DMS53 (cell line): ENCODE results near the gene PRR15L.
"Not testable (repeated sequence)": the region's sequence is repeated elsewhere in the genome, so short reads cannot be mapped to it uniquely, and the experiment has no call there.

Experiments
- DNase-seq: peaks from one replicate; lab custom pipeline; 2025; lab: John Stamatoyannopoulos, UW

PRR15L gene

DNA sequence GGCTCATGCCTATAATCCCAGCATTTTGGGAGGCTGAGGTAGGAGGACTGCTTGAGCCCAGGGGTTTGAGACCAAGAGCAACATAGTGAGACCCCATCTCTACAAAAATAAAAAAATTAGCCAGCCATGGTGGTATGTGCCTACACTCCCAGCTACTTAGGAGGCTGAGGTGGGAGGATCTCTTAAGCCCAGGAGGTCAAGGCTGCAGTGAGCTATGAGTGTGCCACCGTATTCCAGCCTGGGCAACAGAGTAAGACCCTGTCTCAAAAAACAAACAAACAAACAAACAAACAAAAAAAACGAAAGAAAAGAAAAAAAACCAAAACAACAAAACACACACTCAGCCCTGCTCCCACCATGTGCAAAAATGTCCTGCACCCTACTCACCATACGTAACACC lies 22.2 kb downstream of the PRR15L start:
- DNase-seq, result not testable (repeated sequence)

DNA sequence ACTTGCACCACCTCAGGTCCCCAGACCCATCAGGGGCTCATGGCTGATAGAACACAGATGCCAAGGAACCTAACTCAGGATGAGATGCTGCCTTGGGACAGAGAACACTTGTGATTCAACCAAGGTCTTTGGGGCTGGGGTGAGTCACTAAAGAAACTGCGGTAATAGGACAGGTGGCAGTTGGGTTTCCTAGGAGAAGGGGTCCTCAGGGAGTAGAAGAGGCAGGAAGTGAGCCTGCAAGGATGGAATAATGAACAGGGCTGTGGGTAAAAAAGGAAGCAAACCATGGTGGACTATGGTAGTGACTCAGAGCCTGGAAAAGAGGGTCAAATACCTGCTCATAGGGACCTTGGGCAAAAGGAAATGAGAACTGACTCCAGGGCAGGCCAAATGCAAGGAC lies 22.8 kb downstream of the PRR15L start:
- no peak for DNase-seq

DNA sequence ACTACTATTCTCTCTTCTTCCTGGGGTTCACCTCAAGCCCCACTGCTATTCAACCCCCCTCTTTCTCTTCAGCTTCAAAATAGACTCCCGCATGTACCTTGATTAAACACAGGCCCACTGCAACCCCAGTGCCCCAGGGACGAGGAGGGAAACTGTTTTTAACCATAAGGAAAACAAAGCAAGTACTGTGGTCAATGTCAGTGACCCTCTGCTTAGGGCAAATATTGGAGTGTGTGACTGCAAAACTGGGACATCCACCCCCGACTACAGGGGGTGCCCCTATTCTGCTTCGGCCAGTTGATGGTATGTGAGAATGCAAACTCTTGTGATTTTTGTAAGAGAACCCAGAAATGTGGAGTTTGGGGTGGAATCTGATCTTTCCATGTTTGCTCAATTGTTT lies 25.8 kb downstream of the PRR15L start:
- DNase-seq, result no peak

DNA sequence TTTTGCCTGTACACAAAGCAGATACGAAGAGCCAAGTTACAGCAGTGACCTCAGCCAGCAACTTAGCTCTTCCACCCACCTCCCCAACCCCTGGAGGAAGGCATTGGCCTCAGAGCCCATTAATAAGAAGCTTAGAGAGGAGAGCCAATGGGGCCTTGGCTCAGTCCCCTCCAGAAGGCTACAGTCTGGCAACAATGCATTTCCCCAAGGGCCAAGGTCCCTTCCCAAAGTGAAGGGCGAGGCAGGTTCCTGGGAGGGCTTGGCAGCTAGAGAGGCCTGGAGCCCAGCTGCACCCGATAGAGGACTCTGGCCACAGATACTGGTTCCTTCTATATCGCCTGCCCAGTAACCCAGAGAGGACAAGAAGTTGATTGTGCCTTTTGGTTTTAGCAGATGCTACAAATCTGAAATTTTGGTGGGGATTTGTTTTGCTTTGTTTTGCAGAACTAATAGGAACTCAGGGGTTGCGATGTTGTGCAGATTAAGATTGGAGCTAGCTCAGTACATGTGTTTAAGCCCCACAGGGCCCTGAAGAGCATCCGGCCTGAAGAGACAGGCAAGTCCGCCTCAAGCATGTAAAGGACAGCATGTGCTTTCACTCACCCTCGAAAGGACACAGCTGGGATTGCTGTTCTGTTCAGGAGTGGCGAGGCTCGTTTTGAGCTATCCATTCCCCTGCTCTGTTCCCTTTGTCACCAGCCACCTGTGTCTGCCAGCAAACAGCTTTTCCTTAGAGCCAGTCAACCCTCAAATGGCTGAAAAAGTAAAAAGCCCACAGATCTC lies 28.3 kb downstream of the PRR15L start:
- DNase-seq, result no peak

DNA sequence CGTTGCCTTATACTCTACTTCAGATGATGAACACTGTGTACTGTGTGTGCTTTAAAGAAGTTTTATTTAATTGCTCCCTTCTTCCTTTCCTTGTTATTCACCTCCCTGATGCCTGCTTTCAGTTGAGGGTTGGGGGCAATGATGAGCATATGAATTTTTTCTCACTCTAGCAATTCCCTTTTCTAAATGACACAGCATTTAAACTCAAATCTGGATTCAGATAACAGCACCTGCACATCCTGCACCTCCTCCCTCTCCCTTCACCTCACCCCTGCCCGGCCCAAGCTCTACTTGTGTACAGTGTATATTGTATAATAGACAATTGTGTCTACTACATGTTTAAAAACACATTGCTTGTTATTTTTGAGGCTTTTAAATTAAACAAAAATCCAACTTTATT lies 29.3 kb downstream of the PRR15L start:
- DNase-seq, result no peak

DNA sequence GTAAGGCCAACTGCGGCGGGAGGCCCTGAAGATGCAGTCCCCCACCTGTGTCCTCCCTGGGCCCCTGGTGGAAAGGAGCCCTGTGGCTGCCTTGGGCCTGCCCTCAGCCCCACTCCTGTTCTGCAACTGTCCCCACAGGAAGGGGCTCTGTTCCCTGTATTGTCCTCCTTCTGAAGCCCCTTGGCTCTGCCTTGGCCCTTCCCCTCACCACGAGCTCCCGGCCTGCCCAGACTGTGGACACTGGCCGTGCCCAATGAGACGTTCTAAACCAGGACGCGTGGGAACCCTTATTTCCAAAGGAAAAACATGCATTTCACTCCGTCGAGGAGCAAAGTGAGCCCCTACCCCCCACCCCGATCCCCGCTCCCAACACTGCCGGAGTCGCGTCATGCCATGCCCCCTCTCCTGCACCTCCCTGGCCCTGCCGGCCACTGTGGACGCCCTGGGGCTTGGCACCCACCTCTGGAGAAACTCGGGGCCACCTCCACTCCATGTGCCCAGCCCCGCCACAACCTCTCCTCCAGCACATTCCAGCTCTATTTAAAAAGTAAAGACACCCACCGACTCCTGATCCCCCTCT lies 29.8 kb downstream of the PRR15L start:
- DNase-seq, result no peak

DNA sequence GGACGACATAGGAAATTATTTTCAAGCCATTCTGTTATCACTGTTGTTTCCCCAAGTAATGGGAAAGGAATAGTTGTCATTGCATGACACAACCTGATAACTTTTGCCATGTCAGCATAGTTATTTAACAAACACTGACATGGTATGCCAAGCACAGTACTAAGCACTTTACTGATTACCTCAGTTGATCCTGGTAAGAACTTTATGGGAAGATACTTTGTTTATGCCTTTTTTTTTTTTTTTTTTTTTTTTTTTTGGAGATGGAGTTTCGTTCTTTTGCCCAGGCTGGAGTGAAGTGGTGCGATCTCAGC lies 32.0 kb downstream of the PRR15L start:
- DNase-seq, result no peak

DNA sequence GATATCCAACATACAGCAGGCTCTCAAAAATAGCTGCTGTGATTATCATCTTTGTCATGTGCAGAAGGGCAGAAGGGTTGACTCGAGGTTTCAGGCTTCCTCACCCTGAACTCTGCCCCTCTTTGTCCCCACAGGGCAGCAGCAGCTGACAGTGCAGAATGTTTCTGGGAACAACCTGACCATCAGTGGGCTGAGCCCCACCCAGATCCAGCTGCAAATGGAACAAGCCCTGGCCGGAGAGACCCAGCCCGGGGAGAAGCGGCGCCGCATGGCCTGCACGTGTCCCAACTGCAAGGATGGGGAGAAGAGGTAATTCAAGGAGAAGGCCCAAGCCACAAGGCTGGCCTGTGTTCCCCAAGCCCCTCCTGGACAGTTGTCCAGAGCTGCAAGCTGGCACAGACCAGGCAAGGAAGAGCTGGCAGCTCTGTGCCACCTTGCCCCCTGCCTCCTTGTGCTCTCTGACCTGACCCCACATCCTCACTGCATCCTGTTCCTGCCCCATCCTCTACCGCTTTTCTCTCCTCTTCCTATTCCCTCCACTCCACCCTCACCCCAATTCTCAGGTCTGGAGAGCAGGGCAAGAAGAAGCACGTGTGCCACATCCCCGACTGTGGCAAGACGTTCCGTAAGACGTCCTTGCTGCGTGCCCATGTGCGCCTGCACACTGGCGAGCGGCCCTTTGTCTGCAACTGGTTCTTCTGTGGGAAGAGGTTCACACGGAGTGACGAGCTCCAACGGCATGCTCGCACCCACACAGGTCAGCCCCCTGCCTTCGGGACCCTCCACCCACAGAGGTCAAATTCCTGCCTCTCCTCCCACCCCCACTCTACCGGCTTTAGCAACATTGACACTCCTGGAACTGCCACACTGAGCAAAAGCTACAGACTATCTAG lies 32.7 kb downstream of the PRR15L start:
- DNase-seq, result no peak

DNA sequence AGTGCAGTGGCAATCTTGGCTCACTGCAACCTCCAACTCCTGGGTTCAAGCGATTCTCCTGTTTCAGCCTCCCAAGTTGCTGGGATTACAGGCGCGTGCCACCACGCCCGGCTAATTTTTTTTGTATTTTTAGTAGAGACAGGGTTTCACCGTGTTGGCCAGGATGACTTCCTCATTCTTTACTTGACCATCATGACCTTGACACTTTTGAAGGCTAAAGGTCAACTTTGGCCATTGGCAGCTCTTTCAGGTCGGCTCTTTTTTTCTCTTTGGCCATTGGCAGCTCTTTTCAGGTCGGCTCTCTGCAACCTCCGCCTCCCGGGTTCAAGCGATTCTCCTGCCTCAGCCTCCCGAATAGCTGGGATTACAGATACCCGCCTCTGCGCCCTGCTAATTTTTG lies 37.8 kb downstream of the PRR15L start:
- DNase-seq, result not testable (repeated sequence)

DNA sequence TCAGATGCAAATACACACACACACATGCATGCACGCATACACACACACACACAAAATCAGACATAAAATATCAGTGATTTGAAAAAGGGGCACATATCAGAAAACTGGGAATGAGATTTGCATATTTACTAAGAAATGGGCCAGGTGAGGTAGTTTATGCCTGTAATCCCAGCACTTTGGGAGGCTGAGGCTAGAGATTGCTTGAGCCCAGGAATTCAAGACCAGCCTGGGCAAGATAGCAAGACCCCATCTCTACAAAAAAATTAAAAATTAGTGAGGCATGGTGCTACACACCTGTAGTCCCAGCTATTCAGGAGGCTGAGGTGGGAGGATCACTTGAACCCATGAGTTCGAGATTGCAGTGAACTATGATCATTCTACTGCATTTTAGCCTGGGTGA lies 38.7 kb downstream of the PRR15L start:
- no peak for DNase-seq

DNA sequence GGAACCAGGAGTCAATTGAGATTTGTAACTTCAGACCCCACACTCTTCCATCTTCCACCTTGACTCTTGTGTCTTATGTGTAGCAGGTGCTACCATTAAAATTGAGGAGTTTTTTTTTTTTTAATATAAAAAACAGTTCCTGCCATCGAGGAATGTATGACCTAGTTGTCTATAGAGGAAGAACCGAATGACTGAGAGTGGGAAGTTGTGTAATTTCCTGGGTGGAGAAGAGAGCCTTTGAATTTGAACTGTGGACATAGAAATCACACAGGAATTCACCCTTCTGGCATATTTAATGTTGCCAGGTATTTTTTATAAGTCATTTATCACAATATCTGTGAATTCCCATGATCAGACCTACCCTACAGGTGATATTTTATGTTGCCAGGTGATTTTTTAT lies 39.7 kb downstream of the PRR15L start:
- DNase-seq, result no peak

DNA sequence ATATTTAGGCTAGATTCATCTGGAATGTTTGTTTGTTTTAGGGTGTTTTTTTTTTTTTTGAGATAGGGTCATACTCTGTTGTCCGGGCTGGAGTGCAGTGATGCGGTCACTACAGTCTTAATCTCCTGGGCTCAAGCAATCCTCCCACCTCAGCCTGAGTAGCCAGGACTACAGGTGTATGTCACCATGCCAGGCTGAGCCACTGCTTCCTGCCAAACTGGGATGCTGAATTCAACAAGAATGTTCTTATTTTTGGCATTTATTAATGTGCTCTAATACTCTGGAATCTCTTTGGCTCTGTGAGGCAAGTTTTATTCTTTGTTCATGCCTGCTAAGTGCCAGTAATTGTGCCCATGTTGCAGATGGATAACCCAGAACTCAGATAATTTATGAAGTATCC lies 40.1 kb downstream of the PRR15L start:
- no peak for DNase-seq

DNA sequence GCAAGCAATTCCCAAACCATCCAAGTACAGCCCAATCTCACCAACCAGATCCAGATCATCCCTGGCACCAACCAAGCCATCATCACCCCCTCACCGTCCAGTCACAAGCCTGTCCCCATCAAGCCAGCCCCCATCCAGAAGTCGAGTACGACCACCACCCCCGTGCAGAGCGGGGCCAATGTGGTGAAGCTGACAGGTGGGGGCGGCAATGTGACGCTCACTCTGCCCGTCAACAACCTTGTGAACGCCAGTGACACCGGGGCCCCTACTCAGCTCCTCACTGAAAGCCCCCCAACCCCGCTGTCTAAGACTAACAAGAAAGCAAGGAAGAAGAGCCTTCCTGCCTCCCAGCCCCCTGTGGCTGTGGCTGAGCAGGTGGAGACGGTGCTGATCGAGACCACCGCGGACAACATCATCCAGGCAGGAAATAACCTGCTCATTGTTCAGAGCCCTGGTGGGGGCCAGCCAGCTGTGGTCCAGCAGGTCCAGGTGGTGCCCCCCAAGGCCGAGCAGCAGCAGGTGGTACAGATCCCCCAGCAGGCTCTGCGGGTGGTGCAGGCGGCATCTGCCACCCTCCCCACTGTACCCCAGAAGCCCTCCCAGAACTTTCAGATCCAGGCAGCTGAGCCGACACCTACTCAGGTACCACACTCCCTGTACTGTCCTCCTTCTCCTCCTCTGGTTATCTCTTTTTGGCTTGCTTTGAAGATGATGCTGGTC lies 41.0 kb downstream of the PRR15L start:
- DNase-seq, result no peak

DNA sequence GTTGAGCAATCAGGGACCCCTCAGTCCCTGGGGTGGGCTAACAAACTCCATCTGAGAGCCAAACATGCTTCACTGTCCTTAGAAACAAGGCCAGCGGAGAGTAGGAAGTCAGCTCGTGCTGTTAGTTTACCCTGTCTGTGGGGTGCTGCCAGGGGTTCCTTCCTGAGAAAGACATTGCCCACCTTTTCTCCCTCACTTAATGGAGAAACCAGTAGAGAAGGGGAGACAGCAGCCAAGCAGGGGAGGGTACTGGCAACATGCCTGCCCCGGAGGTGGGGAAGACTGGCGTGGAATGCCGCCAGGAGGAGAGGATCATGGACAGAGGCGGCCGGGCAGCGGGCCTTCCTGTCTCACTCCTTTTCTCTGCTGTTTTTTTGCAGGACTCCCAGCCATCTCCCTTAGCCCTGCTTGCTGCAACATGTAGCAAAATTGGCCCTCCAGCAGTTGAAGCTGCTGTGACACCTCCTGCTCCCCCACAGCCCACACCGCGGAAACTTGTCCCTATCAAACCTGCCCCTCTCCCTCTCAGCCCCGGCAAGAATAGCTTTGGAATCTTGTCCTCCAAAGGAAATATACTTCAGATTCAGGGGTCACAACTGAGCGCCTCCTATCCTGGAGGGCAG lies 41.8 kb downstream of the PRR15L start:
- DNase-seq, result no peak

DNA sequence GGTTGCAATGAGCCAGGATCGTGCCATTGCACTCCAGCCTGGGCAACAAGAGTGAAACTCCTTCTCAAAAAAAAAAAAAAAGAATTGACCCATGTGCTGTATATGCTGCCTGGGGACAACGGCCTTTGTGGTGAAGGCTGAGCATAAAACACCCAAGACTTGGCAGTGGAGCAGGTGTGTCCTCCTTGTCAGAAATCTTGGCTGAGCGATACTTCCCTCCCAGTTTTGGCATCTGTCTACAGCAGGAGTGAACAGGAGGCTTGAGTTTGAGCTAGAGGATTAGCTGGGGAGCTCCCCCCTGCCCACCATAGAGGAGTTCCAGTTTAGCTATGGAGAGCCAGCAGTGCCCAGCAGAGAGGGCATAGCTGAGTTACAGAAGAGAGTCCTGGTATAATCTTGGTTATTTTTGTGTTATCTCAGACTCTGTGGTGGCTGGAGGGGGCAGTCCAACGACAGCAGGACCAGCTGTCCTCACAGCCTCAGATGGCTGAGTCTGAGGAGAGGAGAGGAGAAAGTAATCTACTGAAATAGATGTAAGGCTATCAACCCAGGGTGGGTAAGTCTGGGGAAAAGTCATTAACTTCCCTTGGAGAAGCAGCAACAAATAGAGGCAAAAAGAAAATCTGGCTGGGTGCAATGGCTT lies 43.3 kb downstream of the PRR15L start:
- DNase-seq, result no peak

DNA sequence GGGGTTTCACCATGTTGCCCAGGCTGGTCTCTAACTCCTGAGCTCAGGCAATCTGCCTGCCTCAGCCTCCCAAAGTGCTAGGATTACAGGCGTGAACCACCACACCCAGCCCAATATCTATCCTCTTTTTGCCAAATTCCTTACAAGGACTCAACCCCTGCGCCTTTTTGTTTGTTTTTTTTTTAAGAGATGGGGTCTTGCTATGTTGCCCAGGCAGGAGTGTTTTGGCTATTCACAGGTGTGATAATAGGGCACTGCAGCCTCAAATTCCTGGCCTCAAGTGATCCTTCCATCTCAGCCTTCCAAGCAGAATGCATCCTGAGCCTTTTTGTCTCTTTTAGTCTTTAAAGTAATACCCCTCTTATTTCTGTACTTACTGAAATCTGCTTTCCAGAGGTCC lies 44.6 kb downstream of the PRR15L start:
- DNase-seq, result no peak

DNA sequence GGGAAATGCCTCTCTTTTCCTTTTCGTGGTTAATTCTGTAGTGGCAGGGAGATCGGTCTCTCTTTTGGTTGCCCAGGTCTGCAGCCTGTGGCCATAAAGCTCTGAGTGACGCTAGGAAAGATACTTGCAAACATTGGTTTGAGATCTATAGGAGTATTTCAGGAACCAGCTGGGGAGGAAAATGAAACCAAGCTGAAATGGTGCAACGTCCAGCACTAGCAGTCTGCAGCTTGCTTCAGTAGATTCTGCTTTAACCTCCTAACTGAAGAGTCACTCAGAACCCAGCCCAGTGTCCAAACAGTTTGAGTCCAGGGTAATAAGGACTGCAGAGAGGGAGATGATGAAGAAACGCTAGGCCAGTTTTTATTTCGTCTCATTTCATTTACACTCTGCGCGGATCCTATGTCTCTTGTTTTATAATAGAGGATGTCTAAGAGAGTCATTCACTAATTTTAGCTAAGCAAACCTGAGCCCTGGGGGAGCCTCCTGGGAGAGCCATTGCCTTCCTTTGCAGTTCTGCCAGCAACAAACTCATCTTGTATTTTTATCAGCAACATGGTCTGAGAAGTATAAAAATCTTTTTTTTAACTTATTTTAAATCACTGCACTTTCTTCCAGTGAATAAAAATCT lies 49.6 kb downstream of the PRR15L start:
- no peak for DNase-seq

DNA sequence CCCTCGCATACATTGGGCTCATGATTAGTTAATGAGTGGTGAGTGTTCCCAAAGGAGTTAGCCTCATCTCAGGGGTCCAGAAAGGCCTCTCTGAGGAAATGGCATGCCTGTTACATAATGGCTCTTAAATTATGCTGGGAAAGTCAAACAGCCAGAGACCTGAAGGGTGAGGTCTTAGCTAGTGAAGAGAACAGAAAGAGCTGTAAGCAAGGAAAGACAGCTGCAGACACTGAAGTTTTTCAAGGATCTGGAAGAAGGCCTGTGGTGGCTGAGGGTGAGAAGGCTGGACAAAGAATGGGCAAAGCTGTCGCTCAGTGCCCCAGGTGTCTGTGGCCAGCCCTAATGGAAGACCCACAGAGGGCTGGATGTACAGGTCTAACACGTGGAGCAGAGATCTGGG lies 51.2 kb downstream of the PRR15L start:
- DNase-seq, result no peak

DNA sequence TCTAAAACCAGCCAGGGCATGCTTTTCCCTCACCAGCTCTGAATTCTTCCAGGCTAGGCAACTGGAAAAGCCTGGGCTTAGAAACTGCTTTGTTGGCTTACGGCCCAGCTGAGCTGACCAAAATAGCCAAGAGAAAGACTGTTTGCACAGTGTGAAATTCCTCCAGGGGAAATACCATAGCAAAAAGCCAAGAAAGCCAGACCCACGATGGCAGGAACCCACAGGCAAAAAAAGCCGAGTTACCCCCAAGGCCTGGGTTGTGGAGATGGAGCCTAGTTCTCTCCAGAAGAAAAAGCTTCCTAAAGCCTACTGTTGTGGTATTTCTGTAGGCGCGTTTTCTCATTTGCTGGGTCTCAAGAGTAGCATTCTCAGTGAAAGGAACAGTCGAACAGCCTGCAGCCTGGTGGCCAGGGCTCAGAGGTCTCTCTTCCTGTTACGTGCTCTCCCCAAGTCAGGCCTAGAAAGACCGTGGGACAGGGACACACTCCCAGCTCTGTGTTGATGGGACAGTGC lies 52.4 kb downstream of the PRR15L start:
- DNase-seq, result no peak

DNA sequence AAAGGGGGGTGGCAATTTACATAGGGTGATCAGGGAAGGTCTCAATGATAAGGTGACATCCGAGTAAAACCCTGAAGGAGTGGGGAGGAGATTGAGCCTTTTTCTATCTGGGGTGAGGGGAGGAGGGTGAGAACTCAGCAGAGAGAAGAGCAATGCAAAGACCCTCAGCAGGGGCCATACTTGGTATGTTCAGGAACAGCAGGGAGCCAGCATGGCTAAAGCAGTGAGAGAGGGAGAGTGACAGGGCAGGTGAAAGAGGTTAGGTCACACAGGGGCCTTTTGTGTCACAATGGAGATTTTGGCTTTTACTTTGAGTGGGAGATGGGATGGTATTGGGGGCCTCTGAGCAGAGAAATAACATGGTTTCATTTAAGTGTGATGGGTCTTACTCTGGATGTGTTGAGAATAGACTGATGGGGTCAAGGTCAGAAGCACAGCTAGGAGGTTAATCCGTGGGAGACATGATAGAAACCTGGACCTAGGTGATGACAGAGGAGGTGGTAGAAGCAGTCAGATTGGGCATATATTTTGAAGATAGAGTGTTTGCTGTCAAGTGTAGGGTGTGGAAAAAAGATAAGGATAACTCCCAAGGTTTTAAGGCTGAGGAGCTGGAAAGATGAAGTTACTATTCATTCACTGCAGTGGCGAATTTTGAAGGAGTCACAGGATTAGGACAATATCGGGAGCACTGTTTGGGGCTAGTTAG lies 55.5 kb downstream of the PRR15L start:
- DNase-seq, result no peak
